OCI-LY7 (cell line): Measurements from ENCODE around the gene KIF4B.

Experiments
- EZH2phosphoT487 ChIP-seq: fragments of 200-600 bp; sonication (generic); IDR thresholded peaks from 2 replicates; pipeline ENCODE4 v1.6.1; 2018; ENCODE audit warnings: low read depth, borderline replicate concordance, mild to moderate bottlenecking, mixed run types, antibody characterized with exemption, low read length, moderate library complexity, mixed read lengths
- TF ChIP-seq, protein P1 (sequence below): fragments of 200-600 bp; sonication (generic); conservative IDR thresholded peaks from 2 replicates; pipeline ENCODE4 v1.5.1; 2014; ENCODE audit warnings: mild to moderate bottlenecking, antibody characterized with exemption, low read length, moderate library complexity, mixed read lengths

DNA sequence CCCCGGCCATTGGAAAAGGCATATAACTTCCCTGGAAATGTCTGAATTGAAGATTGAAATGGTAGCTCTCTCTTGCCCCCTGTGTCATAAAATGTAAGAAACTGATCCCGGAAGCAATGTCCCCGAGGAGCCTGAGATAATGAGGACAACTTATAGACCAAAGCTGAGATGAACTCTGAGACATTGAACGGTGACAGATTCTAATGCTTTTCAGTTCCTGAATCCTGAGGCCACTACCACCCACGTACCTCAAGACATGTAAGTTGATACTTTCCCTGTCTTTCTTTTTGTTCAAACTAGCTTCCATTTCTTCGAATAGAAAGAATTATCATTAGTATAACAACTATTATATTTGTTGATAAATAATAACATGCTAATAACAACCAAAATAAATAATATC, 51.0 kb downstream of the KIF4B start:
- TF ChIP-seq, protein P1, sequence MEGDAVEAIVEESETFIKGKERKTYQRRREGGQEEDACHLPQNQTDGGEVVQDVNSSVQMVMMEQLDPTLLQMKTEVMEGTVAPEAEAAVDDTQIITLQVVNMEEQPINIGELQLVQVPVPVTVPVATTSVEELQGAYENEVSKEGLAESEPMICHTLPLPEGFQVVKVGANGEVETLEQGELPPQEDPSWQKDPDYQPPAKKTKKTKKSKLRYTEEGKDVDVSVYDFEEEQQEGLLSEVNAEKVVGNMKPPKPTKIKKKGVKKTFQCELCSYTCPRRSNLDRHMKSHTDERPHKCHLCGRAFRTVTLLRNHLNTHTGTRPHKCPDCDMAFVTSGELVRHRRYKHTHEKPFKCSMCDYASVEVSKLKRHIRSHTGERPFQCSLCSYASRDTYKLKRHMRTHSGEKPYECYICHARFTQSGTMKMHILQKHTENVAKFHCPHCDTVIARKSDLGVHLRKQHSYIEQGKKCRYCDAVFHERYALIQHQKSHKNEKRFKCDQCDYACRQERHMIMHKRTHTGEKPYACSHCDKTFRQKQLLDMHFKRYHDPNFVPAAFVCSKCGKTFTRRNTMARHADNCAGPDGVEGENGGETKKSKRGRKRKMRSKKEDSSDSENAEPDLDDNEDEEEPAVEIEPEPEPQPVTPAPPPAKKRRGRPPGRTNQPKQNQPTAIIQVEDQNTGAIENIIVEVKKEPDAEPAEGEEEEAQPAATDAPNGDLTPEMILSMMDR: no peak
- TF ChIP-seq EZH2phosphoT487: no peak
